ENCODE data around the gene EMILIN2.
"Not testable (repeated sequence)": the region's sequence is repeated elsewhere in the genome, so short reads cannot be mapped to it uniquely, and the experiment has no call there.

The EMILIN2 gene

DNA sequence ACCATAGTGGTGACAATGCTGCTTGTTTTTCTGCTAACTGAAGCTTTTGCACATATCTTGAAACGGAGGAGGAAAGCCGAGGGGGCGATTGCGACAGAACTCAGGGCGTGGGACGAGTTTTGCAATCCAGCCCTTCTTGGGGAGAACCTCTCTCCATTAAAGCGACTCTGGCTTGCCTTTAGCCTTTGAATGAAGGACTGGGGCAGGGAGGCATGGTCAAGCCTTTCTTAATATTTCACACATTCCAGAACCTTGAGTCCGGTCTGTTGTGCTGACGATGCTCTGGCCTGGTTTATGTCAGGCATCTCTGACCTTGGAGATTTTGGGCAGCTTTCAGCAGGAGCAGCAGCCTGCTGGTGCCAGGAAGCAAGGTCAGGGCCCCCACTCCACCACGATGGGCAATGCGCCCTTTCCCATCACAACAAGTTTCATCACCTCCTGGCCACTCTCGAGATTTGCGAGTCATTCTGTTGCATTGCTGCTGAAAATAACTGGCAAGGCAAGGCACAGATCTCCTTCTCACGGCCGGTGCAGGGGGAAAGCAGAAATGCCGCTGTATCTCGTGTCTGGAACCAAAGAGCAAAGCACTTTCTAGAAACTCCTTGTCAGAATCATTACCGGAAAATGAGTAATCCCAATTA lies 10.8 kb downstream of the EMILIN2 start:
- ChIA-PET CTCF (interaction anchor here (0.7 kb wide), 1 partner anchor 304 kb away, joined by 3 read pairs; no protein-coding TSS in a partner anchor), POLR2A (no interaction called here)
- no peak for TF ChIP-seq ZNF76 (tag by site-specific recombination; IDR thresholded peaks at IDR 0.05; ENCODE audit: borderline replicate concordance, low read depth)
- TF ChIP-seq ZNF664 (tag by site-specific recombination; IDR thresholded peaks at IDR 0.05) = no peak
- TF ChIP-seq, protein P1, sequence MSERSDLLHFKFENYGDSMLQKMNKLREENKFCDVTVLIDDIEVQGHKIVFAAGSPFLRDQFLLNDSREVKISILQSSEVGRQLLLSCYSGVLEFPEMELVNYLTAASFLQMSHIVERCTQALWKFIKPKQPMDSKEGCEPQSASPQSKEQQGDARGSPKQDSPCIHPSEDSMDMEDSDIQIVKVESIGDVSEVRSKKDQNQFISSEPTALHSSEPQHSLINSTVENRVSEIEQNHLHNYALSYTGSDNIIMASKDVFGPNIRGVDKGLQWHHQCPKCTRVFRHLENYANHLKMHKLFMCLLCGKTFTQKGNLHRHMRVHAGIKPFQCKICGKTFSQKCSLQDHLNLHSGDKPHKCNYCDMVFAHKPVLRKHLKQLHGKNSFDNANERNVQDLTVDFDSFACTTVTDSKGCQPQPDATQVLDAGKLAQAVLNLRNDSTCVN (tag by site-specific recombination; optimal IDR thresholded peaks at IDR 0.05) = no peak
- TF ChIP-seq ZBTB1 (tag by site-specific recombination; IDR thresholded peaks at IDR 0.05) = no peak
- TF ChIP-seq ZNF140 (tag by site-specific recombination; IDR thresholded peaks at IDR 0.05) = no peak
- TF ChIP-seq ZNF768 (tag by site-specific recombination; IDR thresholded peaks at IDR 0.05) = no peak
- TF ChIP-seq, protein P2, sequence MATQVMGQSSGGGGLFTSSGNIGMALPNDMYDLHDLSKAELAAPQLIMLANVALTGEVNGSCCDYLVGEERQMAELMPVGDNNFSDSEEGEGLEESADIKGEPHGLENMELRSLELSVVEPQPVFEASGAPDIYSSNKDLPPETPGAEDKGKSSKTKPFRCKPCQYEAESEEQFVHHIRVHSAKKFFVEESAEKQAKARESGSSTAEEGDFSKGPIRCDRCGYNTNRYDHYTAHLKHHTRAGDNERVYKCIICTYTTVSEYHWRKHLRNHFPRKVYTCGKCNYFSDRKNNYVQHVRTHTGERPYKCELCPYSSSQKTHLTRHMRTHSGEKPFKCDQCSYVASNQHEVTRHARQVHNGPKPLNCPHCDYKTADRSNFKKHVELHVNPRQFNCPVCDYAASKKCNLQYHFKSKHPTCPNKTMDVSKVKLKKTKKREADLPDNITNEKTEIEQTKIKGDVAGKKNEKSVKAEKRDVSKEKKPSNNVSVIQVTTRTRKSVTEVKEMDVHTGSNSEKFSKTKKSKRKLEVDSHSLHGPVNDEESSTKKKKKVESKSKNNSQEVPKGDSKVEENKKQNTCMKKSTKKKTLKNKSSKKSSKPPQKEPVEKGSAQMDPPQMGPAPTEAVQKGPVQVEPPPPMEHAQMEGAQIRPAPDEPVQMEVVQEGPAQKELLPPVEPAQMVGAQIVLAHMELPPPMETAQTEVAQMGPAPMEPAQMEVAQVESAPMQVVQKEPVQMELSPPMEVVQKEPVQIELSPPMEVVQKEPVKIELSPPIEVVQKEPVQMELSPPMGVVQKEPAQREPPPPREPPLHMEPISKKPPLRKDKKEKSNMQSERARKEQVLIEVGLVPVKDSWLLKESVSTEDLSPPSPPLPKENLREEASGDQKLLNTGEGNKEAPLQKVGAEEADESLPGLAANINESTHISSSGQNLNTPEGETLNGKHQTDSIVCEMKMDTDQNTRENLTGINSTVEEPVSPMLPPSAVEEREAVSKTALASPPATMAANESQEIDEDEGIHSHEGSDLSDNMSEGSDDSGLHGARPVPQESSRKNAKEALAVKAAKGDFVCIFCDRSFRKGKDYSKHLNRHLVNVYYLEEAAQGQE (tag by site-specific recombination; IDR thresholded peaks at IDR 0.05) = no peak
- TF ChIP-seq ZBTB20 (tag by site-specific recombination; IDR thresholded peaks at IDR 0.05) = no peak
- TF ChIP-seq ZNF677 (tag by site-specific recombination; IDR thresholded peaks at IDR 0.05) = no peak
- no peak for TF ChIP-seq ZNF19 (tag by site-specific recombination; IDR thresholded peaks at IDR 0.05; ENCODE audit: low read depth)
- TF ChIP-seq, protein P3, sequence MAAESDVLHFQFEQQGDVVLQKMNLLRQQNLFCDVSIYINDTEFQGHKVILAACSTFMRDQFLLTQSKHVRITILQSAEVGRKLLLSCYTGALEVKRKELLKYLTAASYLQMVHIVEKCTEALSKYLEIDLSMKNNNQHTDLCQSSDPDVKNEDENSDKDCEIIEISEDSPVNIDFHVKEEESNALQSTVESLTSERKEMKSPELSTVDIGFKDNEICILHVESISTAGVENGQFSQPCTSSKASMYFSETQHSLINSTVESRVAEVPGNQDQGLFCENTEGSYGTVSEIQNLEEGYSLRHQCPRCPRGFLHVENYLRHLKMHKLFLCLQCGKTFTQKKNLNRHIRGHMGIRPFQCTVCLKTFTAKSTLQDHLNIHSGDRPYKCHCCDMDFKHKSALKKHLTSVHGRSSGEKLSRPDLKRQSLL (tag by site-specific recombination; IDR thresholded peaks at IDR 0.05) = no peak
- TF ChIP-seq, protein P4, sequence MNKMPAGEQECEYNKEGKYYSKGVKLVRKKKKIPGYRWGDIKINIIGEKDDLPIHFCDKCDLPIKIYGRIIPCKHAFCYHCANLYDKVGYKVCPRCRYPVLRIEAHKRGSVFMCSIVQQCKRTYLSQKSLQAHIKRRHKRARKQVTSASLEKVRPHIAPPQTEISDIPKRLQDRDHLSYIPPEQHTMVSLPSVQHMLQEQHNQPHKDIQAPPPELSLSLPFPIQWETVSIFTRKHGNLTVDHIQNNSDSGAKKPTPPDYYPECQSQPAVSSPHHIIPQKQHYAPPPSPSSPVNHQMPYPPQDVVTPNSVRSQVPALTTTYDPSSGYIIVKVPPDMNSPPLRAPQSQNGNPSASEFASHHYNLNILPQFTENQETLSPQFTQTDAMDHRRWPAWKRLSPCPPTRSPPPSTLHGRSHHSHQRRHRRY (tag by site-specific recombination; IDR thresholded peaks at IDR 0.05) = no peak
- no peak for TF ChIP-seq ZNF48 (tag by site-specific recombination; IDR thresholded peaks at IDR 0.05)
- Histone ChIP-seq H3K4me1 (ENCODE audit: control insufficient read depth, insufficient read depth, low read length) (no peaks in the 10 kb centered on the region), H3K9me3 (ENCODE audit: control insufficient read depth, insufficient read depth, low read depth, low read length) (no peaks in the 10 kb centered on the region), H3K36me3 (ENCODE audit: control insufficient read depth in 2 of 2, insufficient read depth in 1 of 2, low read length in 2 of 2) (no peaks in the 10 kb centered on the region), H3K27ac (ENCODE audit: extremely low read depth, low read depth, low read length) (no peak overlapping the region), H3K4me3 (ENCODE audit: low read depth, low read length) (no peak overlapping the region)

DNA sequence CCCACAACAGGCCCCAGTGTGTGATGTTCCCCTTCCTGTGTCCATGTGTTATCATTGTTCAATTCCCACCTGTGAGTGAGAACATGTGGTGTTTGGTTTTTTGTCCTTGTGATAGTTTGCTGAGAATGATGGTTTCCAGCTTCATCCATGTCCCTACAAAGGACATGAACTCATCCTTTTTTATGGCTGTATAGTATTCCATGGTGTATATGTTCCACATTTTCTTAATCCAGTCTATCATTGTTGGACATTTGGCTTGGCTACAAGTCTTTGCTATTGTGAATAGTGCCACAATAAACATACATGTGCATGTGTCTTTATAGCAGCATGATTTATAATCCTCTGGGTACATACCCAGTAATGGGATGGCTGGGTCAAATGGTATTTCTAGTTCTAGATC lies 13.6 kb downstream of the EMILIN2 start:
- H3K4me3 ChIP-seq (ENCODE audit: low read depth, low read length); POLR2A ChIA-PET; CTCF ChIA-PET; H3K4me1 ChIP-seq (ENCODE audit: control insufficient read depth, insufficient read depth, low read length); H3K27ac ChIP-seq (ENCODE audit: extremely low read depth, low read depth, low read length); H3K9me3 ChIP-seq (ENCODE audit: control insufficient read depth, insufficient read depth, low read depth, low read length); H3K36me3 ChIP-seq (ENCODE audit: control insufficient read depth in 2 of 2, insufficient read depth in 1 of 2, low read length in 2 of 2): not testable (repeated sequence)
- TF ChIP-seq ZNF146 (tag by site-specific recombination; IDR thresholded peaks at IDR 0.05) = peak; percentile 84

DNA sequence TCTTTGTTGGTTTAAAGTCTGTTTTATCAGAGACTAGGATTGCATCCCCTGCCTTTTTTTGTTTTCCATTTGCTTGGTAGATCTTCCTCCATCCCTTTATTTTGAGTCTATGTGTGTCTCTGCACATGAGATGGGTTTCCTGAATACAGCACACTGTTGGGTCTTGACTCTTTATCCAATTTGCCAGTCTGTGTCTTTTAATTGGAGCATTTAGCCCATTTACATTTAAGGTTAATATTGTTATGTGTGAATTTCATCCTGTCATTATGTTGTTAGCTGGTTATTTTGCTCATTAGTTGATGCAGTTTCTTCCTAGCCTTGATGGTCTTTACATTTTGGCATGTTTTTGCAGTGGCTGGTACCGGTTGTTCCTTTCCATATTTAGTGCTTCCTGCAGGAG lies 17.2 kb downstream of the EMILIN2 start:
- POLR2A ChIA-PET; H3K36me3 ChIP-seq (ENCODE audit: control insufficient read depth in 2 of 2, insufficient read depth in 1 of 2, low read length in 2 of 2); H3K4me1 ChIP-seq (ENCODE audit: control insufficient read depth, insufficient read depth, low read length); H3K4me3 ChIP-seq (ENCODE audit: low read depth, low read length); H3K27ac ChIP-seq (ENCODE audit: extremely low read depth, low read depth, low read length); CTCF ChIA-PET; H3K9me3 ChIP-seq (ENCODE audit: control insufficient read depth, insufficient read depth, low read depth, low read length): not testable (repeated sequence)

DNA sequence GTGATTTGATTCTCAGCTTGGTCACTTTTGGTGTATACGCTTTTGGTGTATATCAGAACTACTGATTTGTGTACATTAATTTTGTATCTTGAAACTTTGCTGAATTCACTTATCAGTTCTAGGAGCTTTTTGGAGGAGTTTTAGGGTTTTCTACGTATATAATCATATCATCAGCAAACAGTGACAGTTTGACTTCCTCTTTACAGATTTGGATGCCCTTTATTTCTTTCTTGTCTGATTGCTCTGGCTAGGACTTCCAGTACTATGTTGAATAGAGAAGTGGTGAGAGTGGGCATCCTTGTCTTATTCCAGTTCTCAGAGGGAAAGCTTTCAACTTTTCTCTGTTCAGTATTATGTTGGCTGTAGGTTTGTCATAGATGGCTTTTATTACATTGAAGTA lies 19.7 kb downstream of the EMILIN2 start:
- H3K4me3 ChIP-seq (ENCODE audit: low read depth, low read length); H3K9me3 ChIP-seq (ENCODE audit: control insufficient read depth, insufficient read depth, low read depth, low read length); POLR2A ChIA-PET; CTCF ChIA-PET; H3K4me1 ChIP-seq (ENCODE audit: control insufficient read depth, insufficient read depth, low read length); H3K27ac ChIP-seq (ENCODE audit: extremely low read depth, low read depth, low read length); H3K36me3 ChIP-seq (ENCODE audit: control insufficient read depth in 2 of 2, insufficient read depth in 1 of 2, low read length in 2 of 2): not testable (repeated sequence)

Data from HEK293 (cell line).